CD4-positive, alpha-beta T cell treated with Interleukin-4 for 4 hours (primary cell): ENCODE measurements around the gene ZNF281.
"Not testable (repeated sequence)": the region's sequence is repeated elsewhere in the genome, so short reads cannot be mapped to it uniquely, and the experiment has no call there.

Source experiments
- DNase-seq: peaks from one replicate; pipeline ENCODE4 v3.0.0-alpha.2; 2020

ZNF281 gene, protein sequence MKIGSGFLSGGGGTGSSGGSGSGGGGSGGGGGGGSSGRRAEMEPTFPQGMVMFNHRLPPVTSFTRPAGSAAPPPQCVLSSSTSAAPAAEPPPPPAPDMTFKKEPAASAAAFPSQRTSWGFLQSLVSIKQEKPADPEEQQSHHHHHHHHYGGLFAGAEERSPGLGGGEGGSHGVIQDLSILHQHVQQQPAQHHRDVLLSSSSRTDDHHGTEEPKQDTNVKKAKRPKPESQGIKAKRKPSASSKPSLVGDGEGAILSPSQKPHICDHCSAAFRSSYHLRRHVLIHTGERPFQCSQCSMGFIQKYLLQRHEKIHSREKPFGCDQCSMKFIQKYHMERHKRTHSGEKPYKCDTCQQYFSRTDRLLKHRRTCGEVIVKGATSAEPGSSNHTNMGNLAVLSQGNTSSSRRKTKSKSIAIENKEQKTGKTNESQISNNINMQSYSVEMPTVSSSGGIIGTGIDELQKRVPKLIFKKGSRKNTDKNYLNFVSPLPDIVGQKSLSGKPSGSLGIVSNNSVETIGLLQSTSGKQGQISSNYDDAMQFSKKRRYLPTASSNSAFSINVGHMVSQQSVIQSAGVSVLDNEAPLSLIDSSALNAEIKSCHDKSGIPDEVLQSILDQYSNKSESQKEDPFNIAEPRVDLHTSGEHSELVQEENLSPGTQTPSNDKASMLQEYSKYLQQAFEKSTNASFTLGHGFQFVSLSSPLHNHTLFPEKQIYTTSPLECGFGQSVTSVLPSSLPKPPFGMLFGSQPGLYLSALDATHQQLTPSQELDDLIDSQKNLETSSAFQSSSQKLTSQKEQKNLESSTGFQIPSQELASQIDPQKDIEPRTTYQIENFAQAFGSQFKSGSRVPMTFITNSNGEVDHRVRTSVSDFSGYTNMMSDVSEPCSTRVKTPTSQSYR

GRCh38 chr1:200409761-200410565, at the start of gene ZNF281:
Gene ZNF281, minus strand, starts transcription at chr1:200410036. Its CDS starts 331 bp downstream, at chr1:200409705.
- peak; percentile 93 for DNase-seq

DNA sequence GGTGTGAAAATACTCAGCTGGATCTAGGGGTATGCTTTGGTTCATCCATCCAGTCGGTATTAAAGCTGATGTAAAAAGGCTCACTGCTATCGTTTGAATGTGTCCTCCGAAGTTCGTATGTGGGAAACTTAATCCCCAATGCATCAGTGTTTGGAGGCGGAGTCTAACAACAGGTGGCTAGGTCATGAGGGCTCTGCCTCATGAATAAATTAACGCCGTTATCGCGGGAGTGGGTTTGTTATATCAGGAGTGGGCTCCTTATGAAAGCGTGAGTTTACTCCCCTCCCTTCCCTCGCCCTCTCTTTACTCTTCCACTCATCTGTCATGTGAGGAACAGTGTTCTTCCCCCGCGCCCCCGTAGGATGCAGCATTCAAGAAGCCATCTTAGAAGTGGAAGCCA, 48.9 kb upstream of the ZNF281 start:
- DNase-seq: no peak

DNA sequence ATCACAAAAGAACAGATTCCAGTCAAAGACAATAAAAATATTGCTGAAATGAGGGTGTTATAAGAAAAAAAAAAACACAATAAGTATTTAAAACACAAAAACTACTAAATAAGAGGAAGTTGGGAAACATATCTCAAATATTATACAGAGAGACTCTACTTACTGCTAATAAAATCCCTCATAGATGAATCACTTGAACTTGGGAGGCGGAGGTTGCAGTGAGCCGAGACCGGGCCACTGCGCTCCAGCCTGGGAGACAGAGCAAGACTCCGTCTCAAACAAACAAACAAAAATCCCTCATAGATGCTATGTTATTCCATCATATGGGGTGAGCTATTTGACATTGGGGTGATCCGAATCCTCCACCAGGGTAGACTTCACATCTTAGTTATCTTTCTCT, 48.0 kb upstream of the ZNF281 start:
- DNase-seq: no peak

DNA sequence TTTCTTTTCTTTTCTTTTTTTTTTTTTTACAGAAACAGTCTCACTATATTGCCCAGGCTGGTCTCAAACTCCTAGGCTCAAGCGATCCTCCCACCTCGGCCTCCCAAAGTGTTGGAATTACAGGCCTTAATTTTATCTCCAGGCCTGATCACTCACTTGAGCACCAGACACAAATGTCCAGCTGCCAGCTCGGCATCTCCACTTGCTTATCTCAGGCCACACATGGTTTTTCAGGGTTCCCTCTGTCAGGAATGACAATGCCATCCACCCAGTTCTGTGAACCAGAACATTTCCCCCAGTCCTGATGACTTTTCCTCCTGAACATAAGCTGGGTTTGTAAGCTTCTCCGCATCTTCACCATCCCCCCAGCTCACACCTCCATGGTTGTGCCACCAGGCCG, 44.6 kb upstream of the ZNF281 start:
- DNase-seq: no peak

GRCh38 chr1:200453553-200453905, 43.7 kb upstream of the ZNF281 start:
- DNase-seq: no peak

GRCh38 chr1:200452850-200453552, 43.2 kb upstream of the ZNF281 start:
- no peak for DNase-seq

GRCh38 chr1:200448034-200448762, 38.4 kb upstream of the ZNF281 start:
- no peak for DNase-seq

GRCh38 chr1:200445213-200445612, 35.4 kb upstream of the ZNF281 start:
- DNase-seq: no peak

- no peak for DNase-seq
Observed at GRCh38 chr1:200444478-200444877, 34.6 kb upstream of the ZNF281 start.

- DNase-seq: no peak
Observed at GRCh38 chr1:200443860-200444259, 34.0 kb upstream of the ZNF281 start.

GRCh38 chr1:200442537-200443156, 32.8 kb upstream of the ZNF281 start:
- no peak for DNase-seq

DNA sequence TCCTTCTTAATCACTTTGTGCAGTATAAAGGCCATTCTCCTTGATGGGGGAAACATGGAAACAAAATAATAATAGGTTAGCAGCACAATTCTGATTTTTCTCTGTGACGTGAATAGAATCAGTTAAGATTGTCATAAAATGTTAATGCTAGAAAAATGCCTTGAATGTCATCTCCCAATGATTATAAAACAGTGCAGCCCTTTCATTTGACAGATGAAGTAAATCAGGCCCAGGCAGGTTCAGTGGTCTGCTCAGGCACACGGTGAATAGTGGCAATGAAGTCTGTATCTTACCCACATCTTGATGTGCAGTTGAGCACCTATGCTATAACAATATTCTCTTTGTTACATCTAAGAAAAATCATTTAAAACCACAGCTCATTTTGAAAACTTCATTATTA, 32.2 kb upstream of the ZNF281 start:
- no peak for DNase-seq

- DNase-seq: no peak
Observed at GRCh38 chr1:200438911-200439310, 29.1 kb upstream of the ZNF281 start.

DNA sequence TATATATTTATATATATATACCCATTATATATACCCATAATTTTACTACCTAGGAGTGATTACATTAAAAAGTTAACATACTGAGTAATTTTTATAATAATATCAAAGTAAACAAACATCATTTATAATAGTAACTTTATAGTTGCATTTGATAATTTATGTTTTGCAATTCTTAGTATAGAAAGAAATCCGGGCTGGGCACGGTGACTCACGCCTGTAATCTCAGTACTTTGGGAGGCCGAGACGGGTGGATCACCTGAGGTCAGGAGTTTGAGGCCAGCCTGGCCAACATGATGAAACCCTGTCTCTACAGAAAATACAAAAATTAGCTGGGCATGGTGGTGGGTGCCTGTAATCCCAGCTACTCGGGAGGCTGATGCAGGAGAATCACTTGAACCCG, 28.6 kb upstream of the ZNF281 start:
- not testable (repeated sequence) for DNase-seq

DNA sequence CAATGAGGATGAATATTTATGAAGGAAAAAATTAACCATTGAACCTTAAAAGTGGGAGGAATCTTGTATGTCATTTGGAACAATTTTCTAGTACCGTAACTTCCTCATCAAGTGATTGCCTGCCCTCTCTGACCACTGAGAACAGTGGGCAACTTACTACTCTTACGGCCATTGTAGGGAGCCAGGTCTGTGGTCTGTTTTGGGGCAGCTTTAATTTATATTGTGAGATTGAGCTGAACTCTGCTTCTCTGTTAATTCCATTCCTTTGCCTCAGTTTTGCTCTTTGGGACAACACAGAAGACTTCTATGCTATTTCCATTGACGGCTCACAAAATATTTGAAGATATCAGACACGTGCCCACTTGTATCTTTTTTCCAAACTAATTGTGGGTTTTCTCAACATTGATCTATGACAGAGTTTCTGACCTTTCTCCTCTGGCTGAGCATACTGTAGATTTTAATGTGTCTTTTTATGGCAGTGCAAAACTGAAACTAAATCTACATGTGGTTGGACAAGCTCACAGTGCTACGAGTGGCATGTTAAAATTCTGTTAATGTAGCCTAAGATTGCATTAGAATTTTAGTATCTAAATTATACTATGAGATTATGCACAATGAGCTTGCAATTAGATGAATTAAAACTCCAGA, 27.8 kb upstream of the ZNF281 start:
- peak; percentile 25 for DNase-seq

GRCh38 chr1:200437088-200437487, 27.3 kb upstream of the ZNF281 start:
- no peak for DNase-seq

DNA sequence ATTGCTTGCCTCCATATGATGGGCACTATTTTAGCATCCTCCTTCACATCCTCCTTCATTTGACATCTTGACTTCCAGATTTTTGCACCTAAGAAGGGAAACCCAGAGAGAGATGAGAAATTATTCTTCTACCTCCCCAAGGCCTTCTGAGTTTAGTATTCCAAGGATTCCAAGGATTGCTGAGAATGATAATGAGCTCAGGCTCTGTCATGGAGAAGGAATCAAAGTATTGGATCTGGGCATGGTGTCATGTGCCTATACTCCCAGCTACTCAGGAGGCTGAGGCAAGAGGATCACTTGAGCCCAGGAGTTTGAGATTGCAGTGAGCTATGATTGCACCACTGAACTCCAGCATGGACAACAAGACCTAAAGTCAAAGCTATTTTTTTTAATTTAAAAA, 26.6 kb upstream of the ZNF281 start:
- no peak for DNase-seq

DNA sequence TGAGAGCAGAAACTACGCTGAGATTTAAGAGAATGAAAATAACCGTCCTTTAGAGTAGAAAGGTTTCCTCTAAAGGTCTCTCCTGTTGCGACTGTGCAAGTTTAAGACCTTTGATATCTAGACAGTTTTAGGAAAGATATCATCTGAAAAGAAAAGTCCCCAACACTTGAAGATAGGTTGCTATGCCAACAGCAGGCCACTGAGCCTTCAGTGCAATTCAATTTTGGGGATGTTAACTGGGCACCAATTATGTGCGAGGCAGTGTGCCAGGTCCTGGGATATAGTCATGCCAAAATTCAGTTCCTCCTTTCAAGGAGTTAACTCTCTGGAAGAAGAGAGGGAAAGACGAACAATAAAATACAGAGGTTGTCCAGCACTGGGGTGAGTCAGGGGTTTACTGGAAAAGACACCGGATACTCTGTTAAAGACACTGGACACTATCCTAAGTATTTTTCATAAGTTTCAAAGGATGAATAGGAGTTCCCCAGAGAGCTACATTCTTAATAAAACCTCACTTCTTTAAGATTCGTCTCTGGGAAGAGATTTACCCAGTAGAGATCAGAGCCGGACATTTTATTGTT, 25.5 kb upstream of the ZNF281 start:
- no peak for DNase-seq

- DNase-seq: no peak
Observed at GRCh38 chr1:200433586-200433985, 23.8 kb upstream of the ZNF281 start.

DNA sequence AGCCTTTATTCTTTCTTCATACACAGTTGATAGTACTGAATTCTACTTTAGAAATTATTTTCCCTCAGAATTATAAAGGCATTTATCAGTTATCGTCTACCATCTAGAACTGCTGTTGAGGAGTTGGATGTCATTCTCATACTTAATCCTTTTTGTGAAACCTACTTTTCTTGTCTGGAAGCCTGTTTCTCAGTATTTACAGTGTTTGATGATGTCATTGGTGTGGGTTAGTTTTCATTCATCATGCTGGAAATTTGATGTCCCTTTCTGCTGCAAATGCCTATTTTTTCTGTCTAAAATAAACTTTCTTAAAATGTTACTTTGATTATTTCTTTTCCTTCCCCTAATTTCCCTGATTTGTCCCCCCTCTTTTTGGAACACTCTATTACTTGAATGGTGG, 22.8 kb upstream of the ZNF281 start:
- no peak for DNase-seq
